Peyer's patch (tissue), 4 donors: ENCODE measurements around the gene PLSCR5. TPM values are rescaled to one million over a fixed set of nuclear protein-coding genes. Genes with fewer than 3 reads are reported as not detected.

Experiments used
- DNase-seq, 3 donors: peaks; one replicate each; pipeline ENCODE4 v3.0.0-alpha.2; 2017 to 2019
- H3K27ac ChIP-seq, 4 donors: fragments of 200-600 bp; sonication (generic); one replicate each; pipeline ENCODE4 v1.5.1; 2016 to 2019
- H3K27me3 ChIP-seq, 2 donors: fragments of 200-600 bp; sonication (generic); one replicate each; pipeline ENCODE4 v1.5.1; 2019
- H3K36me3 ChIP-seq, 3 donors: fragments of 200-600 bp; sonication (generic); one replicate each; pipeline ENCODE4 v1.5.1; 2016 to 2019
- H3K4me1 ChIP-seq, 4 donors: fragments of 200-600 bp; sonication (generic); one replicate each; pipeline ENCODE4 v1.5.1; 2016 to 2019
- H3K4me3 ChIP-seq, 4 donors: fragments of 200-600 bp; sonication (generic); 1 replicate in 3 of 4; 2 replicates in 1 of 4; pipeline ENCODE4 v1.5.1; 2016 to 2019; ENCODE audit warnings: mild to moderate bottlenecking in 1 of 4
- H3K9me3 ChIP-seq, 4 donors: fragments of 200-600 bp; sonication (generic); one replicate each; pipeline ENCODE4 v1.5.1; 2016 to 2019; ENCODE audit warnings: mild to moderate bottlenecking in 1 of 4
- CTCF ChIP-seq, 6 experiments: fragments of 450-650 bp in 4 of 6; fragments of 200-600 bp in 2 of 6; sonication (generic) in 1 of 6; IDR thresholded peaks; one replicate each; pipeline ENCODE4 v1.5.1; 2017 to 2019; ENCODE audit warnings: antibody characterized with exemption in 6 of 6, mild to moderate bottlenecking in 3 of 6, moderate library complexity in 1 of 6
- POLR2A ChIP-seq, 2 donors: fragments of 450-650 bp; IDR thresholded peaks; one replicate each; pipeline ENCODE4 v1.5.1; 2017; ENCODE audit warnings: antibody characterized with exemption in 2 of 2, mild to moderate bottlenecking in 2 of 2, moderate library complexity in 2 of 2
- total RNA-seq, 4 donors: library from RNA; depleted of rRNA; stranded (reverse); fragments of >200 nt; gene quantifications; one replicate each; pipeline ENCODE4 v1.1.0, GENCODE V29; 2016

PLSCR5 gene
- total RNA-seq, 4 donors from 2014 or later, result not detected

GRCh38 chr3:146598535-146598934 is 6.6 kb downstream of the PLSCR5 start:
- TF ChIP-seq POLR2A (IDR thresholded peaks at IDR 0.05), result no peak
- no peak for TF ChIP-seq CTCF (IDR thresholded peaks at IDR 0.05)
- H3K36me3 ChIP-seq, result no peaks in the 10 kb centered on the region
- no peaks in the 10 kb centered on the region for H3K27me3 ChIP-seq
- no peak overlapping the region for H3K4me3 ChIP-seq
- no peaks in the 10 kb centered on the region for H3K9me3 ChIP-seq
- no peak overlapping the region for H3K27ac ChIP-seq
- H3K4me1 ChIP-seq, result no peaks in the 10 kb centered on the region
- DNase-seq, result no peak

GRCh38 chr3:146594843-146595482 is 10.2 kb downstream of the PLSCR5 start:
- no peak for DNase-seq

GRCh38 chr3:146593776-146594175 is 11.4 kb downstream of the PLSCR5 start:
- H3K9me3 ChIP-seq, result no peaks in the 10 kb centered on the region
- no peaks in the 10 kb centered on the region for H3K4me1 ChIP-seq
- no peak overlapping the region for H3K27ac ChIP-seq
- no peak for DNase-seq
- TF ChIP-seq CTCF (IDR thresholded peaks at IDR 0.05) (no peak), POLR2A (IDR thresholded peaks at IDR 0.05) (no peak)
- H3K36me3 ChIP-seq, result no peaks in the 10 kb centered on the region
- no peak overlapping the region for H3K4me3 ChIP-seq
- H3K27me3 ChIP-seq, result no peaks in the 10 kb centered on the region

More at GRCh38 chr3:146594843-146595482, 10.2 kb downstream of the PLSCR5 start:
- Histone ChIP-seq H3K4me3 (no peak overlapping the region), H3K27me3 (no peaks in the 10 kb centered on the region), H3K36me3 (no peaks in the 10 kb centered on the region), H3K27ac (no peak overlapping the region), H3K4me1 (no peaks in the 10 kb centered on the region), H3K9me3 (no peaks in the 10 kb centered on the region)
- no peak for TF ChIP-seq POLR2A (IDR thresholded peaks at IDR 0.05)
- TF ChIP-seq CTCF (IDR thresholded peaks at IDR 0.05), result peak in 3 of 6 experiments; percentile 15 to 31 (median 19)

GRCh38 chr3:146590521-146590920 is 14.6 kb downstream of the PLSCR5 start:
- H3K27ac ChIP-seq, result no peak overlapping the region
- H3K36me3 ChIP-seq, result no peaks in the 10 kb centered on the region
- H3K27me3 ChIP-seq, result no peaks in the 10 kb centered on the region
- no peak for TF ChIP-seq POLR2A (IDR thresholded peaks at IDR 0.05)
- no peak for TF ChIP-seq CTCF (IDR thresholded peaks at IDR 0.05)
- no peak overlapping the region for H3K4me3 ChIP-seq
- no peak for DNase-seq
- no peaks in the 10 kb centered on the region for H3K4me1 ChIP-seq
- no peaks in the 10 kb centered on the region for H3K9me3 ChIP-seq

- H3K27me3 ChIP-seq, result no peaks in the 10 kb centered on the region
- no peaks in the 10 kb centered on the region for H3K36me3 ChIP-seq
- H3K4me3 ChIP-seq, result no peak overlapping the region
- no peak for DNase-seq
- no peaks in the 10 kb centered on the region for H3K9me3 ChIP-seq
- no peaks in the 10 kb centered on the region for H3K4me1 ChIP-seq
- TF ChIP-seq CTCF (IDR thresholded peaks at IDR 0.05) (peak in 5 of 6 experiments; percentile 7 to 60 (median 50)), POLR2A (IDR thresholded peaks at IDR 0.05) (no peak)
- no peak overlapping the region for H3K27ac ChIP-seq
Observed at GRCh38 chr3:146589899-146590508, 15.1 kb downstream of the PLSCR5 start.
